ENCODE measurements around the gene DAPL1. TPM values are rescaled to one million over a fixed set of nuclear protein-coding genes. Genes with fewer than 3 reads are reported as not detected.

DAPL1 gene
- total RNA-seq (2014; rRNA removed; shearing (Covaris generic); ENCODE audit: low replicate concordance), result not detected in 2 replicates

- H3K27me3 ChIP-seq, result no peaks in the 10 kb centered on the region; the same call in 1 of the 2 replicates
- no peaks in the 10 kb centered on the region for H3K36me3 ChIP-seq
- no peak for DNase-seq
- H3K9me3 ChIP-seq, result no peaks in the 10 kb centered on the region
- H3K4me3 ChIP-seq, result no peak within 1 kb of the TSS
Measured at GRCh38 chr2:158795195-158795924, at the start of gene DAPL1. DAPL1 (plus strand) TSS chr2:158795317; CDS start chr2:158795373, 56 bp downstream.

GRCh38 chr2:158745866-158746382, 49.2 kb upstream of the DAPL1 start:
- DNase-seq, result no peak
- H3K4me3 ChIP-seq, result no peak overlapping the region
- peaks cover 3% of the 10 kb centered on the region; the same call in 1 of the 2 replicates for H3K27me3 ChIP-seq
- no peaks in the 10 kb centered on the region for H3K9me3 ChIP-seq
- no peaks in the 10 kb centered on the region for H3K36me3 ChIP-seq

- H3K9me3 ChIP-seq, result no peaks in the 10 kb centered on the region
- DNase-seq, result no peak
- H3K27me3 ChIP-seq, result peaks cover 3% of the 10 kb centered on the region; the same call in 1 of the 2 replicates
- no peak overlapping the region for H3K4me3 ChIP-seq
- no peaks in the 10 kb centered on the region for H3K36me3 ChIP-seq
Measured at GRCh38 chr2:158746488-158746887, 48.6 kb upstream of the DAPL1 start.

GRCh38 chr2:158747281-158747680, 47.8 kb upstream of the DAPL1 start:
- H3K27me3 ChIP-seq, result peaks cover 3% of the 10 kb centered on the region; the same call in 1 of the 2 replicates
- H3K4me3 ChIP-seq, result no peak overlapping the region
- no peaks in the 10 kb centered on the region for H3K36me3 ChIP-seq
- DNase-seq, result no peak
- no peaks in the 10 kb centered on the region for H3K9me3 ChIP-seq

GRCh38 chr2:158748926-158749590, 46.1 kb upstream of the DAPL1 start:
- H3K4me3 ChIP-seq, result no peak overlapping the region
- peaks cover 3% of the 10 kb centered on the region; the same call in 1 of the 2 replicates for H3K27me3 ChIP-seq
- no peaks in the 10 kb centered on the region for H3K36me3 ChIP-seq
- H3K9me3 ChIP-seq, result no peaks in the 10 kb centered on the region
- DNase-seq, result no peak

GRCh38 chr2:158750458-158751125, 44.5 kb upstream of the DAPL1 start:
- no peak for DNase-seq
- H3K9me3 ChIP-seq, result no peaks in the 10 kb centered on the region

GRCh38 chr2:158753641-158754611, 41.2 kb upstream of the DAPL1 start:
- no peaks in the 10 kb centered on the region; the same call in 1 of the 2 replicates for H3K27me3 ChIP-seq
- H3K4me3 ChIP-seq, result no peak overlapping the region
- no peaks in the 10 kb centered on the region for H3K9me3 ChIP-seq
- H3K36me3 ChIP-seq, result no peaks in the 10 kb centered on the region
- DNase-seq, result peak; percentile 10

More at GRCh38 chr2:158750458-158751125, 44.5 kb upstream of the DAPL1 start:
- no peaks in the 10 kb centered on the region for H3K36me3 ChIP-seq
- no peak overlapping the region for H3K4me3 ChIP-seq
- H3K27me3 ChIP-seq, result peaks cover 3% of the 10 kb centered on the region; the same call in 1 of the 2 replicates

- Histone ChIP-seq H3K9me3 (no peaks in the 10 kb centered on the region), H3K36me3 (no peaks in the 10 kb centered on the region), H3K27me3 (no peaks in the 10 kb centered on the region), H3K4me3 (no peak overlapping the region)
- DNase-seq, result no peak
Measured at GRCh38 chr2:158755310-158756087, 39.6 kb upstream of the DAPL1 start.

GRCh38 chr2:158756331-158756730, 38.8 kb upstream of the DAPL1 start:
- Histone ChIP-seq H3K27me3 (no peaks in the 10 kb centered on the region), H3K9me3 (no peaks in the 10 kb centered on the region), H3K4me3 (no peak overlapping the region), H3K36me3 (no peaks in the 10 kb centered on the region)
- DNase-seq, result no peak

- no peaks in the 10 kb centered on the region for H3K9me3 ChIP-seq
- H3K27me3 ChIP-seq, result no peaks in the 10 kb centered on the region
- DNase-seq, result no peak
- no peak overlapping the region for H3K4me3 ChIP-seq
- H3K36me3 ChIP-seq, result no peaks in the 10 kb centered on the region
Measured at GRCh38 chr2:158756976-158757375, 38.1 kb upstream of the DAPL1 start.

GRCh38 chr2:158760887-158761286, 34.2 kb upstream of the DAPL1 start:
- DNase-seq, result peak; percentile 51
- no peak overlapping the region for H3K4me3 ChIP-seq
- H3K27me3 ChIP-seq, result no peaks in the 10 kb centered on the region
- no peaks in the 10 kb centered on the region for H3K36me3 ChIP-seq
- H3K9me3 ChIP-seq, result no peaks in the 10 kb centered on the region

GRCh38 chr2:158761621-158762020, 33.5 kb upstream of the DAPL1 start:
- DNase-seq, result no peak
- Histone ChIP-seq H3K36me3 (no peaks in the 10 kb centered on the region), H3K27me3 (no peaks in the 10 kb centered on the region)

GRCh38 chr2:158762336-158762735, 32.8 kb upstream of the DAPL1 start:
- H3K9me3 ChIP-seq, result no peaks in the 10 kb centered on the region
- H3K36me3 ChIP-seq, result no peaks in the 10 kb centered on the region
- H3K4me3 ChIP-seq, result no peak overlapping the region
- no peak for DNase-seq
- H3K27me3 ChIP-seq, result no peaks in the 10 kb centered on the region

More at GRCh38 chr2:158761621-158762020, 33.5 kb upstream of the DAPL1 start:
- no peak overlapping the region for H3K4me3 ChIP-seq
- H3K9me3 ChIP-seq, result no peaks in the 10 kb centered on the region

- Histone ChIP-seq H3K9me3 (no peaks in the 10 kb centered on the region), H3K4me3 (no peak overlapping the region), H3K36me3 (no peaks in the 10 kb centered on the region), H3K27me3 (no peaks in the 10 kb centered on the region)
- no peak for DNase-seq
Measured at GRCh38 chr2:158766524-158766923, 28.6 kb upstream of the DAPL1 start.

GRCh38 chr2:158772306-158773078, 22.6 kb upstream of the DAPL1 start:
- peak; percentile 84 for DNase-seq
- H3K9me3 ChIP-seq, result no peaks in the 10 kb centered on the region

More at GRCh38 chr2:158772306-158773078, 22.6 kb upstream of the DAPL1 start:
- Histone ChIP-seq H3K27me3 (no peaks in the 10 kb centered on the region), H3K36me3 (no peaks in the 10 kb centered on the region), H3K4me3 (no peak overlapping the region)
